ENCODE measurements around the gene CFTR. TPM values are rescaled to one million over a fixed set of nuclear protein-coding genes. Genes with fewer than 3 reads are reported as not detected.
"Not testable (repeated sequence)": the region's sequence is repeated elsewhere in the genome, so short reads cannot be mapped to it uniquely, and the experiment has no call there.

CFTR gene
- total RNA-seq, 4 donors from 2014 or later: 36.4 to 72.7 (median 49.7) TPM

- Histone ChIP-seq H3K27me3 (no peaks in the 10 kb centered on the region), H3K36me3 (no peaks in the 10 kb centered on the region), H3K4me3 (no peak overlapping the region), H3K4me1 (no peaks in the 10 kb centered on the region), H3K9me3 (no peaks in the 10 kb centered on the region), H3K27ac (no peak overlapping the region)
- TF ChIP-seq CTCF (IDR thresholded peaks at IDR 0.05) (no peak), POLR2A (IDR thresholded peaks at IDR 0.05) (no peak)
- no peak for DNase-seq
These were observed 225.8 kb downstream of the CFTR start for GRCh38 chr7:117705630-117706029.

- no peak for DNase-seq
- H3K27me3 ChIP-seq: no peaks in the 10 kb centered on the region
- no peaks in the 10 kb centered on the region for H3K9me3 ChIP-seq
- no peaks in the 10 kb centered on the region for H3K4me1 ChIP-seq
- no peak for TF ChIP-seq CTCF (IDR thresholded peaks at IDR 0.05)
- no peak for TF ChIP-seq POLR2A (IDR thresholded peaks at IDR 0.05)
- H3K27ac ChIP-seq: no peak overlapping the region
- no peak overlapping the region for H3K4me3 ChIP-seq
- H3K36me3 ChIP-seq: no peaks in the 10 kb centered on the region
These were observed 226.4 kb downstream of the CFTR start for GRCh38 chr7:117706210-117706609.

- H3K36me3 ChIP-seq: no peaks in the 10 kb centered on the region
- no peaks in the 10 kb centered on the region for H3K9me3 ChIP-seq
- no peaks in the 10 kb centered on the region for H3K27me3 ChIP-seq
- TF ChIP-seq POLR2A (IDR thresholded peaks at IDR 0.05) (no peak), CTCF (IDR thresholded peaks at IDR 0.05) (no peak)
- no peak for DNase-seq
- no peaks in the 10 kb centered on the region for H3K4me1 ChIP-seq
- no peak overlapping the region for H3K27ac ChIP-seq
- no peak overlapping the region for H3K4me3 ChIP-seq
These were observed 227.3 kb downstream of the CFTR start for GRCh38 chr7:117707080-117707479.

GRCh38 chr7:117708173-117708572, 228.3 kb downstream of the CFTR start:
- not testable (repeated sequence) for H3K4me3 ChIP-seq, H3K27ac ChIP-seq, H3K36me3 ChIP-seq, H3K9me3 ChIP-seq, DNase-seq, H3K4me1 ChIP-seq, H3K27me3 ChIP-seq

GRCh38 chr7:117711556-117711955, 231.7 kb downstream of the CFTR start:
- Histone ChIP-seq H3K27ac (no peak overlapping the region), H3K36me3 (no peaks in the 10 kb centered on the region), H3K4me1 (peaks cover 0 to 7% (median 0%) of the 10 kb centered on the region in 4 donors), H3K4me3 (no peak overlapping the region), H3K27me3 (no peaks in the 10 kb centered on the region), H3K9me3 (no peaks in the 10 kb centered on the region)
- no peak for DNase-seq
- no peak for TF ChIP-seq CTCF (IDR thresholded peaks at IDR 0.05)
- TF ChIP-seq POLR2A (IDR thresholded peaks at IDR 0.05): no peak

- Histone ChIP-seq H3K9me3 (no peaks in the 10 kb centered on the region), H3K27ac (no peak overlapping the region), H3K27me3 (no peaks in the 10 kb centered on the region), H3K4me3 (no peak overlapping the region), H3K36me3 (no peaks in the 10 kb centered on the region), H3K4me1 (peaks cover 0 to 9% (median 0%) of the 10 kb centered on the region in 4 donors)
- peak in 4 of 6 experiments; percentile 30 to 77 (median 75) for TF ChIP-seq CTCF (IDR thresholded peaks at IDR 0.05)
- TF ChIP-seq POLR2A (IDR thresholded peaks at IDR 0.05): no peak
- DNase-seq: peak in 1 of 3 donors; percentile 64
These were observed 236.1 kb downstream of the CFTR start for GRCh38 chr7:117715784-117716445.

Measured in Peyer's patch (tissue), 4 donors.